GM19438 (cell line): ENCODE results near the gene SIPA1.

ENCODE experiments used
- ATAC-seq: cut with Tn5 transposase; IDR thresholded peaks from one replicate; pipeline ENCODE4 v1.9.1; 2021; ENCODE audit warnings: low read depth; ENCODE audit not compliant: unreplicated experiment

SIPA1 gene

GRCh38 chr11:65609229-65609628 is 28.7 kb upstream of the SIPA1 start:
- ATAC-seq = no peak

GRCh38 chr11:65609665-65610064 is 28.2 kb upstream of the SIPA1 start:
- ATAC-seq = no peak

GRCh38 chr11:65610404-65610803 is 27.5 kb upstream of the SIPA1 start:
- ATAC-seq = no peak

GRCh38 chr11:65611028-65611757 is 26.7 kb upstream of the SIPA1 start:
- ATAC-seq = no peak

- no peak for ATAC-seq
Observed at GRCh38 chr11:65611758-65612603, 25.9 kb upstream of the SIPA1 start.

GRCh38 chr11:65612691-65613090 is 25.2 kb upstream of the SIPA1 start:
- ATAC-seq = no peak

GRCh38 chr11:65613091-65613928 is 24.6 kb upstream of the SIPA1 start:
- no peak for ATAC-seq

- peak; percentile 73 for ATAC-seq
Observed at GRCh38 chr11:65615229-65615949, 22.5 kb upstream of the SIPA1 start, which contains the start of gene PCNX3. PCNX3 (plus strand) TSS chr11:65615776; CDS start chr11:65616312, 536 bp downstream.

GRCh38 chr11:65615950-65616574 is 21.8 kb upstream of the SIPA1 start:
- peak; percentile 6 for ATAC-seq

GRCh38 chr11:65616575-65617001 is 21.3 kb upstream of the SIPA1 start:
- ATAC-seq = no peak

GRCh38 chr11:65617136-65617850 is 20.6 kb upstream of the SIPA1 start:
- ATAC-seq = no peak

GRCh38 chr11:65617990-65618751 is 19.7 kb upstream of the SIPA1 start:
- no peak for ATAC-seq

GRCh38 chr11:65618763-65619162 is 19.1 kb upstream of the SIPA1 start:
- no peak for ATAC-seq

GRCh38 chr11:65619281-65619928 is 18.5 kb upstream of the SIPA1 start:
- no peak for ATAC-seq

GRCh38 chr11:65620666-65621065 is 17.2 kb upstream of the SIPA1 start:
- no peak for ATAC-seq

GRCh38 chr11:65621460-65621859 is 16.4 kb upstream of the SIPA1 start:
- no peak for ATAC-seq

GRCh38 chr11:65622011-65622410 is 15.9 kb upstream of the SIPA1 start:
- ATAC-seq = no peak

- ATAC-seq = no peak
Observed at GRCh38 chr11:65623177-65623576, 14.7 kb upstream of the SIPA1 start.
